H9 (cell line): Measurements from ENCODE around the gene ATP1A2. TPM values are rescaled to one million over a fixed set of nuclear protein-coding genes. Genes with fewer than 3 reads are reported as not detected.

Experiments
- DNase-seq: peaks from one replicate; pipeline ENCODE4 v3.0.0-alpha.2; 2017
- H2AFZ ChIP-seq: one replicate; pipeline ENCODE4 v1.6.1; 2013; ENCODE audit warnings: mild to moderate bottlenecking, low read length, control low read depth, moderate library complexity
- H2AK5ac ChIP-seq: 2 replicates; pipeline ENCODE4 v1.6.1; 2013; ENCODE audit warnings: low read length, control low read depth, mixed read lengths; ENCODE audit not compliant: insufficient read length
- H2BK120ac ChIP-seq: one replicate; pipeline ENCODE4 v1.6.1; 2013; ENCODE audit warnings: low read depth, mild to moderate bottlenecking, low read length, control low read depth, inconsistent platforms; ENCODE audit not compliant: poor library complexity, severe bottlenecking
- H2BK12ac ChIP-seq: 2 replicates; pipeline ENCODE4 v1.6.1; 2013; ENCODE audit warnings: low read length, control low read depth, mixed read lengths, low read depth; ENCODE audit not compliant: insufficient read length
- H2BK15ac ChIP-seq: 2 replicates; pipeline ENCODE4 v1.6.1; 2013; ENCODE audit warnings: low read depth, low read length, control low read depth
- H2BK20ac ChIP-seq: one replicate; pipeline ENCODE4 v1.6.1; 2013; ENCODE audit warnings: low read depth, mild to moderate bottlenecking, low read length, control low read depth, inconsistent platforms; ENCODE audit not compliant: poor library complexity, severe bottlenecking
- H2BK5ac ChIP-seq: 2 replicates; pipeline ENCODE4 v1.6.1; 2013; ENCODE audit warnings: low read length, control low read depth, mixed read lengths; ENCODE audit not compliant: insufficient read length
- H3K14ac ChIP-seq: 2 replicates; pipeline ENCODE4 v1.6.1; 2013; ENCODE audit warnings: low read length, control low read depth; ENCODE audit not compliant: insufficient read depth
- H3K18ac ChIP-seq: 2 replicates; pipeline ENCODE4 v1.6.1; 2013; ENCODE audit warnings: low read depth, mild to moderate bottlenecking, mixed read lengths, low read length, control low read depth; ENCODE audit not compliant: insufficient read length
- H3K23ac ChIP-seq: 2 replicates; pipeline ENCODE4 v1.6.1; 2013; ENCODE audit warnings: low read length, control low read depth, mixed read lengths, low read depth; ENCODE audit not compliant: insufficient read length
- H3K23me2 ChIP-seq: 2 replicates; pipeline ENCODE4 v1.6.1; 2013; ENCODE audit warnings: low read depth, mild to moderate bottlenecking, mixed read lengths, low read length, control low read depth; ENCODE audit not compliant: insufficient read length, poor library complexity, severe bottlenecking
- H3K27ac ChIP-seq: 2 replicates; pipeline ENCODE4 v1.5.1; 2013; ENCODE audit warnings: low read length, control low read depth, mixed read lengths, low read depth; ENCODE audit not compliant: insufficient read length
- H3K27me3 ChIP-seq: 2 replicates; pipeline ENCODE4 v1.6.1; 2013; ENCODE audit warnings: low read length, control low read depth, inconsistent platforms; ENCODE audit not compliant: insufficient read depth
- H3K4ac ChIP-seq: 2 replicates; pipeline ENCODE4 v1.6.1; 2013; ENCODE audit warnings: low read depth, mild to moderate bottlenecking, control low read depth, inconsistent platforms, low read length, moderate library complexity
- H3K4me1 ChIP-seq: 2 replicates; pipeline ENCODE4 v1.6.1; 2013; ENCODE audit warnings: low read length, control low read depth, inconsistent platforms; ENCODE audit not compliant: insufficient read depth
- H3K4me2 ChIP-seq: 2 replicates; pipeline ENCODE4 v1.6.1; 2013; ENCODE audit warnings: low read length, control low read depth, mixed read lengths; ENCODE audit not compliant: insufficient read length, insufficient read depth
- H3K56ac ChIP-seq: 2 replicates; pipeline ENCODE4 v1.6.1; 2013; ENCODE audit warnings: low read depth, mild to moderate bottlenecking, mixed read lengths, low read length, control low read depth; ENCODE audit not compliant: insufficient read length
- H3K79me1 ChIP-seq: 2 replicates; pipeline ENCODE4 v1.6.1; 2013; ENCODE audit warnings: low read depth, mild to moderate bottlenecking, moderate library complexity, low read length, control low read depth, inconsistent platforms; ENCODE audit not compliant: insufficient read depth, poor library complexity, severe bottlenecking
- H3K79me2 ChIP-seq: 2 replicates; pipeline ENCODE4 v1.6.1; 2013; ENCODE audit warnings: low read length, control low read depth, inconsistent platforms; ENCODE audit not compliant: insufficient read depth
- H3K9ac ChIP-seq: 2 replicates; pipeline ENCODE4 v1.6.1; 2013; ENCODE audit warnings: low read length, control low read depth, mixed read lengths; ENCODE audit not compliant: insufficient read length; ENCODE audit errors: extremely low read depth
- H3K9me3 ChIP-seq: one replicate; pipeline ENCODE4 v1.6.1; 2013; ENCODE audit warnings: low read depth, low read length, inconsistent platforms; ENCODE audit not compliant: control insufficient read depth
- H3T11ph ChIP-seq: one replicate; pipeline ENCODE4 v1.6.1; 2013; ENCODE audit warnings: mild to moderate bottlenecking, low read length, control low read depth, inconsistent platforms
- H4K20me1 ChIP-seq: one replicate; pipeline ENCODE4 v1.6.1; 2013; ENCODE audit not compliant: control insufficient read depth, insufficient read length, insufficient read depth
- H4K5ac ChIP-seq: 2 replicates; pipeline ENCODE4 v1.6.1; 2013; ENCODE audit warnings: low read depth, mild to moderate bottlenecking, mixed read lengths, low read length, control low read depth; ENCODE audit not compliant: insufficient read length
- H4K8ac ChIP-seq: replicated peaks from 2 replicates; pipeline ENCODE4 v1.6.1; 2013; ENCODE audit warnings: low read length, control low read depth, mixed read lengths, low read depth; ENCODE audit not compliant: insufficient read length
- H4K91ac ChIP-seq: 2 replicates; pipeline ENCODE4 v1.6.1; 2013; ENCODE audit warnings: low read depth, mild to moderate bottlenecking, moderate library complexity, mixed read lengths, low read length, control low read depth; ENCODE audit not compliant: insufficient read length
- H3K27ac Mint-ChIP-seq, 3 experiments: 2 replicates in 2 of 3; 3 replicates in 1 of 3; pipeline ENCODE4 v1.8.0; 2020 to 2021; ENCODE audit warnings: mixed read lengths in 3 of 3, mild to moderate bottlenecking in 1 of 3, moderate library complexity in 1 of 3
- H3K27me3 Mint-ChIP-seq: 2 replicates; pipeline ENCODE4 v1.8.0; 2021; ENCODE audit warnings: low read depth, mild to moderate bottlenecking, moderate library complexity, mixed read lengths
- H3K36me3 Mint-ChIP-seq, 3 experiments: 2 replicates in 2 of 3; 3 replicates in 1 of 3; pipeline ENCODE4 v1.8.0; 2020 to 2021; ENCODE audit warnings: low read depth in 3 of 3, mixed read lengths in 3 of 3; ENCODE audit not compliant: insufficient read depth in 1 of 3
- H3K4me1 Mint-ChIP-seq, 2 experiments: 2 replicates each; pipeline ENCODE4 v1.8.0; 2020; ENCODE audit warnings: mixed read lengths in 2 of 2
- H3K4me3 Mint-ChIP-seq, 2 experiments: 2 replicates in 1 of 2; 3 replicates in 1 of 2; pipeline ENCODE4 v1.8.0; 2020 to 2021; ENCODE audit warnings: mild to moderate bottlenecking in 2 of 2, mixed read lengths in 2 of 2, moderate library complexity in 1 of 2
- H3K9me3 Mint-ChIP-seq, 2 experiments: 2 replicates in 1 of 2; 3 replicates in 1 of 2; pipeline ENCODE4 v1.8.0; 2020; ENCODE audit warnings: mild to moderate bottlenecking in 2 of 2, mixed read lengths in 2 of 2, moderate library complexity in 1 of 2
- CTCF ChIP-seq: fragments of 200-600 bp; sonication (generic); conservative IDR thresholded peaks from 3 replicates; pipeline ENCODE4 v1.8.0; 2021; ENCODE audit warnings: antibody characterized with exemption, mild to moderate bottlenecking
- WGBS: extraction: QIAGEN DNeasy Blood & Tissue Kit; methylation state at CpG from one replicate; pipeline ENCODE4 v1.1.7; 2013; ENCODE audit warnings: missing lambda C conversion rate, low lambda C conversion rate, mixed read lengths; ENCODE audit not compliant: insufficient read length; ENCODE audit errors: extremely low coverage; 5-methylcytosine and 5-hydroxymethylcytosine counted together
- total RNA-seq: library from RNA; stranded (reverse); gene quantifications from 2 replicates; pipeline ENCODE4 v1.2.1, GENCODE V29; 2021

ATP1A2 gene
- total RNA-seq, 1 experiment from 2014 or later, result 3.0 TPM

DNA sequence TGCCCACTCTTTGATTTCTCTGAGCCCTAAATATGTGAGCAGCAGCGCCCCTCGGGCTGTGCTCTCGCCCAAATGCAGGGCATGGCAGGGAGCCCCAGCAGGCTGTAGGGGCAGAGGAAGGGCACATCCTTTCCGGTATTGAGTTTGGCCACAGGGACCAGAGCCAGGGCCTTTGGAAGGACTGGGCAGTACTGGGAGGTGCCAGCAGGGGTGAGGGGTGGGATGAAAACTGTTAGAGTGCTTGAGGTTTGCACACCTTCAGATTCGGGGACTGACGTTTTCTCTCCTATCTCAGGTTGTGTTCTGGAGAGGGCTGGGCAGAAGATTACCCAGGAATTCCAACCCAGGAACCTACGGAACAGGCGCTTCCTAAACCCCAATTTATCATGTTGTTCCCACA lies 2.2 kb upstream of the ATP1A2 start:
- no peak overlapping the region for H2BK20ac ChIP-seq
- no peak overlapping the region for H2BK15ac ChIP-seq
- no peak overlapping the region for H4K8ac ChIP-seq
- no peak for DNase-seq
- H3K27me3 ChIP-seq, result no peaks in the 10 kb centered on the region
- peaks cover 20% of the 10 kb centered on the region; the same call in 1 of the 2 replicates for H3K4me1 ChIP-seq
- Mint-ChIP-seq H3K4me3 (peak overlapping the region in 1 of 2 experiments; percentile 46; a peak in 1 of 5 replicates), H3K9me3 (no peaks in the 10 kb centered on the region), H3K36me3 (peaks cover 0 to 4% (median 0%) of the 10 kb centered on the region in 3 experiments; a peak in 2 of 7 replicates), H3K27me3 (peaks cover 2% of the 10 kb centered on the region), H3K27ac (peak overlapping the region in 1 of 3 experiments; percentile 59; a peak in 1 of 7 replicates), H3K4me1 (peaks cover 81 to 87% of the 10 kb centered on the region in 2 experiments)
- no peaks in the 10 kb centered on the region for H4K20me1 ChIP-seq
- no peak overlapping the region for H2BK120ac ChIP-seq
- H3K56ac ChIP-seq, result no peak overlapping the region
- no peaks in the 10 kb centered on the region for H3K79me2 ChIP-seq
- no peak overlapping the region for H3K4me2 ChIP-seq
- H2BK12ac ChIP-seq, result no peak overlapping the region
- peak; percentile 35; the same call in 2 of the 3 replicates for TF ChIP-seq CTCF
- H3T11ph ChIP-seq, result no peak overlapping the region
- no CpG with 5 or more reads among the region's 8 CpGs for WGBS
- no peak overlapping the region for H3K9ac ChIP-seq
- H3K4ac ChIP-seq, result no peak overlapping the region
- no peak overlapping the region for H2AK5ac ChIP-seq
- H4K91ac ChIP-seq, result no peak overlapping the region
- H2BK5ac ChIP-seq, result no peak overlapping the region
- H3K79me1 ChIP-seq, result no peaks in the 10 kb centered on the region
- no peak overlapping the region for H4K5ac ChIP-seq
- H3K23ac ChIP-seq, result no peak overlapping the region
- no peaks in the 10 kb centered on the region for H3K23me2 ChIP-seq
- no peak overlapping the region for H2AFZ ChIP-seq
- no peaks in the 10 kb centered on the region for H3K9me3 ChIP-seq
- no peak overlapping the region for H3K14ac ChIP-seq
- H3K18ac ChIP-seq, result no peak overlapping the region
- no peak overlapping the region for H3K27ac ChIP-seq
